ENCODE results near the gene FNDC3B. TPM values are rescaled to one million over a fixed set of nuclear protein-coding genes. Genes with fewer than 3 reads are reported as not detected.

FNDC3B gene
- total RNA-seq, 1 donor from 2014 or later, result 204 TPM

DNA sequence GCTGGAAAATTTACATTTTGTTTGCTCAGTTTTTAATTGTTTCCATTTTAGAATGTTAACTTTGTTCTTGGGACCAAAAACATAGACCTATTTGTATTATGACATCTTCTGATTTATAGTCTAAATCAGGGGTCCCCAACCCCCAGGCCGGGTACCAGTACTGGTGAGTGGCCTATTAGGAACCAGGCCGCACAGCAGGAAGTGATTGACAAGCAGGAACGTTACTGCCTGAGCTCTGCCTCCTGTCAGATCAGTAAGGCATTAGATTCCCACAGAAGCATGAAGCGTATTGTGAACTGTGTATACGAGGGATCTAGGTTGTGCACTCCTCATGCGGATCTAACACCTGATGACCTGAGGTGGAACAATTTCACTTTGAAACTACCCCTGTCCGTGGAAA lies 357.0 kb downstream of the FNDC3B start:
- DNase-seq (ENCODE audit: low spot score), result no peak
- H3K4me1 Mint-ChIP-seq (ENCODE audit: unreplicated experiment), result peaks cover 15% of the 10 kb centered on the region
- H3K27me3 Mint-ChIP-seq (ENCODE audit: unreplicated experiment), result peaks cover 3% of the 10 kb centered on the region
- TF ChIP-seq, protein P1, sequence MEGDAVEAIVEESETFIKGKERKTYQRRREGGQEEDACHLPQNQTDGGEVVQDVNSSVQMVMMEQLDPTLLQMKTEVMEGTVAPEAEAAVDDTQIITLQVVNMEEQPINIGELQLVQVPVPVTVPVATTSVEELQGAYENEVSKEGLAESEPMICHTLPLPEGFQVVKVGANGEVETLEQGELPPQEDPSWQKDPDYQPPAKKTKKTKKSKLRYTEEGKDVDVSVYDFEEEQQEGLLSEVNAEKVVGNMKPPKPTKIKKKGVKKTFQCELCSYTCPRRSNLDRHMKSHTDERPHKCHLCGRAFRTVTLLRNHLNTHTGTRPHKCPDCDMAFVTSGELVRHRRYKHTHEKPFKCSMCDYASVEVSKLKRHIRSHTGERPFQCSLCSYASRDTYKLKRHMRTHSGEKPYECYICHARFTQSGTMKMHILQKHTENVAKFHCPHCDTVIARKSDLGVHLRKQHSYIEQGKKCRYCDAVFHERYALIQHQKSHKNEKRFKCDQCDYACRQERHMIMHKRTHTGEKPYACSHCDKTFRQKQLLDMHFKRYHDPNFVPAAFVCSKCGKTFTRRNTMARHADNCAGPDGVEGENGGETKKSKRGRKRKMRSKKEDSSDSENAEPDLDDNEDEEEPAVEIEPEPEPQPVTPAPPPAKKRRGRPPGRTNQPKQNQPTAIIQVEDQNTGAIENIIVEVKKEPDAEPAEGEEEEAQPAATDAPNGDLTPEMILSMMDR (IDR thresholded peaks at IDR 0.05; ENCODE audit: unreplicated experiment), result no peak
- H3K4me3 Mint-ChIP-seq (ENCODE audit: unreplicated experiment), result no peak overlapping the region
- H3K36me3 Mint-ChIP-seq (ENCODE audit: low read depth, unreplicated experiment), result peaks cover 11% of the 10 kb centered on the region
- no peaks in the 10 kb centered on the region for H3K9me3 Mint-ChIP-seq (ENCODE audit: unreplicated experiment)
- H3K27ac Mint-ChIP-seq (ENCODE audit: unreplicated experiment), result no peak overlapping the region

DNA sequence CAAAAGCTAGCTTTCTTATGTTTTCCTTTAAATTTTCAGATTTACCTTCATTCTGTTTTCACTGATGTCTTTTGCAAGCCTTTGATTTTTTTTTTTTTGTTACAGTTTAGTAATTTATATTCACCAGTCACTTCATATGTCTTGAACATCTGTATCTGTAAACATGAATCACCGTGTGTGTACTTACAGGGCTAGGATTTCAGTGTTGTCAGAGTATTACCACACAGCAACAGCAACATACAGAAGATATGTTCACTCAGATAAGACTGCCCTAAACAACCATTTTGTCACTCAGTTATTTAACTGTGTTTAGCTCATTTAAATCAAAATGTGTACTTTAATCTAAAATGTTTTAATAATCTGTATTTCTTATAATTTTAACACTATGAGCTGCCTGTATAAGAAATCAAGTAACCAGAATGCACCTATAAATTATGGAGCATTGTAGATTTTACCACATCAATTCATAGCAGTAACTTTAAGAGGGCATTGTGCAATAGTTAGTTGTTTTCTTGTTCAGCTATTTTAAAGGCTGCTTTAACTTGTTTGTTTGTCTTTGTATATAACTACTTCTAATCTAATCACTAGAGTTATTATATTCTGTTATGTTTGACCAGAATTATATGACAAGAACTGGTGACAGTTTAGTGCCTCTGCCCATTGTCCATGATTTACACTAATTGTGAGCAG lies 358.5 kb downstream of the FNDC3B start:
- peaks cover 7% of the 10 kb centered on the region for H3K4me1 Mint-ChIP-seq (ENCODE audit: unreplicated experiment)
- no peak overlapping the region for H3K27ac Mint-ChIP-seq (ENCODE audit: unreplicated experiment)
- no peak overlapping the region for H3K4me3 Mint-ChIP-seq (ENCODE audit: unreplicated experiment)
- peaks cover 15% of the 10 kb centered on the region for H3K36me3 Mint-ChIP-seq (ENCODE audit: low read depth, unreplicated experiment)
- H3K27me3 Mint-ChIP-seq (ENCODE audit: unreplicated experiment), result peaks cover 3% of the 10 kb centered on the region
- DNase-seq (ENCODE audit: low spot score), result no peak
- TF ChIP-seq, protein P1 (IDR thresholded peaks at IDR 0.05; ENCODE audit: unreplicated experiment), result no peak
- H3K9me3 Mint-ChIP-seq (ENCODE audit: unreplicated experiment), result no peaks in the 10 kb centered on the region

DNA sequence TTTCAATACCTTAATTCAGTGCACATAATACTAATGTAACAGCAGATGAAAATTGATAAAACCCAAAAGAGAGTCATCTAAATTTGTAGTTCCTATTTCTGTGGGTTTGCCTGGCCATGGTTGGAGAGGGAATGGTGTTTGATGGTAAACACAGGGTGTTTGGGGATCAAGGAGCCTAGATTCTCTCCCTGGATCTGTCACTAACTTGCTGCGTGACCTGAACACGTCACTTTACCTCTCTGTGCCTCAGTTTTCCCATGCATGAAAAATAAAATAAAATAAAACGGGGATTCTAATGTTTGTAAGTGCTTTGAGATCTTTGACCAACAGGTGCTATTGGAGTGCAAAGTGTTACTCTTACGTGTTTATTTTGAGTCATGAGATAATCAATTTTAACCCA lies 359.1 kb downstream of the FNDC3B start:
- TF ChIP-seq, protein P1 (IDR thresholded peaks at IDR 0.05; ENCODE audit: unreplicated experiment), result no peak
- Mint-ChIP-seq H3K36me3 (ENCODE audit: low read depth, unreplicated experiment) (peaks cover 11% of the 10 kb centered on the region), H3K27ac (ENCODE audit: unreplicated experiment) (no peak overlapping the region), H3K4me1 (ENCODE audit: unreplicated experiment) (peaks cover 4% of the 10 kb centered on the region), H3K9me3 (ENCODE audit: unreplicated experiment) (no peaks in the 10 kb centered on the region), H3K4me3 (ENCODE audit: unreplicated experiment) (no peak overlapping the region), H3K27me3 (ENCODE audit: unreplicated experiment) (peaks cover 3% of the 10 kb centered on the region)
- DNase-seq (ENCODE audit: low spot score), result no peak

DNA sequence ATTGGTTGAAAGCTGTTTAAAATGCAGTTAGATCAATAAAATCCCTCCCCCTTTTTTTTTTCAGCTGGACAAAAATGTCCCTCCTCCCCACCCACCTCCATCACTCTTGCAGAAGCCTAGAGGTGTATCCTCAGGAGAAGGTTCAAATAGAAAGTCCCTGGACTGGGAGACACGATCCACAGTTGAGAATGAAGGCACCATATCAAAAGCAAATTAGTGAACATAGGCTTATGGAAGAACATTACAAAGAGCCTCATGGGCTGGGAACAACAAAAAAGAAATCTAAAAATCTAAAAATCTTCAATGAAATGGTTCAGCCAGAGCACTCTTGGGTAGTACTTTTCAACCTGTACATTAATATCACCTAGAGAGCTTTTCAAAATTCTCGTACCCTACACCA lies 362.7 kb downstream of the FNDC3B start:
- H3K4me1 Mint-ChIP-seq (ENCODE audit: unreplicated experiment), result no peaks in the 10 kb centered on the region
- no peak for DNase-seq (ENCODE audit: low spot score)
- peaks cover 11% of the 10 kb centered on the region for H3K36me3 Mint-ChIP-seq (ENCODE audit: low read depth, unreplicated experiment)
- H3K27ac Mint-ChIP-seq (ENCODE audit: unreplicated experiment), result no peak overlapping the region
- TF ChIP-seq, protein P1 (IDR thresholded peaks at IDR 0.05; ENCODE audit: unreplicated experiment), result no peak
- no peaks in the 10 kb centered on the region for H3K9me3 Mint-ChIP-seq (ENCODE audit: unreplicated experiment)
- no peak overlapping the region for H3K4me3 Mint-ChIP-seq (ENCODE audit: unreplicated experiment)
- no peaks in the 10 kb centered on the region for H3K27me3 Mint-ChIP-seq (ENCODE audit: unreplicated experiment)

DNA sequence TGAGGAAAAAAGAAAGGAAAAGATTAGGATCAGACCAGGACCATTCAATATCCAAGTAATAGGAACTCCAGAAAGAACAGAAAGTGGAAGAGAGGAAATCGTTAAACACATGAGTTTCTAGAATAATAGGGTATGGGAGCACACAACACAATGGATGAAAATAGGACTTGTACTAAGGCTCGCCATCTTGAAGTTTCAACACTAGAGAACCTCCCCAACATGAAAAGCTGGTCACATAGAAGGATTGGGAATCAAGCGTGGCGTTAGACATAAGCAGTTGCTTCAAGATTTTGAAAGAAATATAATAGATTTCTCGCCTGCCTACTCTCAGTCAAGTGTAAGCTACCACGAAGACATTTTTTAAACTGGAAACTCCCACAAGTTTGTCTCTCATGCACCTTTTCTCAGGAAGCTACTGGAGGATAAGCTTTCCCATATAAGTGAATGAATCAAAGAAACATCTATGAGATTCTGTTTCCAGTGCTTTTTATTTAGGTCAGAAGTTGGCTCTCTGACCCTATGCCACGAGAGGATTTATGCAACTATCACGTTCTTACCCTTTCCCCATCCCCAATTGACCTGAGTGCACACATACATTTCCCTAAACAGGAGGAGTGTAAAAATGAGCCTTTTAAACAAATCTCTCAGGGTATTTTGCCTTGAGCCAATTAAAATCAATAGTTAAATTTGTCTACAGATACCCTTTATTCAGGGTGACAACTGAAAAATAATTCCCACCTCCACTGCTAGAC lies 363.7 kb downstream of the FNDC3B start:
- no peak for DNase-seq (ENCODE audit: low spot score)
- H3K27ac Mint-ChIP-seq (ENCODE audit: unreplicated experiment), result no peak overlapping the region
- TF ChIP-seq, protein P1 (IDR thresholded peaks at IDR 0.05; ENCODE audit: unreplicated experiment), result no peak
- H3K9me3 Mint-ChIP-seq (ENCODE audit: unreplicated experiment), result no peaks in the 10 kb centered on the region
- H3K36me3 Mint-ChIP-seq (ENCODE audit: low read depth, unreplicated experiment), result peaks cover 11% of the 10 kb centered on the region
- no peak overlapping the region for H3K4me3 Mint-ChIP-seq (ENCODE audit: unreplicated experiment)
- no peaks in the 10 kb centered on the region for H3K4me1 Mint-ChIP-seq (ENCODE audit: unreplicated experiment)
- no peaks in the 10 kb centered on the region for H3K27me3 Mint-ChIP-seq (ENCODE audit: unreplicated experiment)

Data from endothelial cell (in vitro differentiated cells).